ENCODE data around the gene MDK.

The MDK gene

GRCh38 chr11:46383974-46384701, 2.7 kb downstream of the MDK start:
- no peak for DNase-seq

DNA sequence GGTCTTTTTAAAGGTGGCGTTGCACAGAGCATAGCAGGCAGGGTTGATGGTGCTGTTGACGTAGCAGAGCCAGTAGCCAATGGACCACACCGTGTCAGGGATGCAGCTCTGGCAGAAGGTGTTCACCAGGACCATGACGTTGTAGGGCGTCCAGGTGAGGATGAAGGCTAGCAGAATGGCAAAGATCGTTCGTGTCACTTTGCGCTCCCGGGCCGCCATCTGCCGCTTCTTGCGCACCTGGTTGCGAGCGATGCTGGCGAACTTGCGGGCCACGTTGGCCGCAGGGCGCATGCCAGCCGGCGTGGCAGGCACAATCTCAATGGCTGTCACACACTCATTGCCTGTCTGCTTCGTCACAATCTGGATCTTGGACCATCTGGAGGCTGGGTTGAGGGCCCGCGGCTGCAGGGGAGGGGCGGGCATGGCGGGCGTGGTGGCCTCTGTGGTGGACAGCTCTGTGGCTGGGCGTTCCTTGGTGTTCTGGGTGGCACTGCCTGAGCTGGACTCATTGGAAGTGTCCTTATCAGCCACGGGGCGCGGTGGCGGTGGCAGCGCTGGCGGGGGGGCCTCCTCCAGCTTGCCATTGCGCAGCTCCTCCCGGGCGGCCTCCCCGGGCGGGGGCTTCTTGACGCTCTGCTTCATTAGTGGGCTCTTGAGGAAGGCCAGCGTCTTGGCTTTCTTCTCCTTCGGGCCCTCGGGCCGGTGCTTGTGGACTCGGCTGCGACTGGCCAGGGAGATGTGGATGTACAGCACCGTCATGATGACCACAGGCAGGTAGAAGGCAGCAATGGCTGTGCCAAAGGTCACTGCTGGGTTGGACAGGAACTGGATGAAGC, 3.9 kb downstream of the MDK start:
- DNase-seq, result no peak

- no peak for DNase-seq
Observed at GRCh38 chr11:46386005-46386578, 4.6 kb downstream of the MDK start.

GRCh38 chr11:46386674-46387073, 5.2 kb downstream of the MDK start:
- no peak for DNase-seq

GRCh38 chr11:46387456-46387855, 6.0 kb downstream of the MDK start:
- no peak for DNase-seq

DNA sequence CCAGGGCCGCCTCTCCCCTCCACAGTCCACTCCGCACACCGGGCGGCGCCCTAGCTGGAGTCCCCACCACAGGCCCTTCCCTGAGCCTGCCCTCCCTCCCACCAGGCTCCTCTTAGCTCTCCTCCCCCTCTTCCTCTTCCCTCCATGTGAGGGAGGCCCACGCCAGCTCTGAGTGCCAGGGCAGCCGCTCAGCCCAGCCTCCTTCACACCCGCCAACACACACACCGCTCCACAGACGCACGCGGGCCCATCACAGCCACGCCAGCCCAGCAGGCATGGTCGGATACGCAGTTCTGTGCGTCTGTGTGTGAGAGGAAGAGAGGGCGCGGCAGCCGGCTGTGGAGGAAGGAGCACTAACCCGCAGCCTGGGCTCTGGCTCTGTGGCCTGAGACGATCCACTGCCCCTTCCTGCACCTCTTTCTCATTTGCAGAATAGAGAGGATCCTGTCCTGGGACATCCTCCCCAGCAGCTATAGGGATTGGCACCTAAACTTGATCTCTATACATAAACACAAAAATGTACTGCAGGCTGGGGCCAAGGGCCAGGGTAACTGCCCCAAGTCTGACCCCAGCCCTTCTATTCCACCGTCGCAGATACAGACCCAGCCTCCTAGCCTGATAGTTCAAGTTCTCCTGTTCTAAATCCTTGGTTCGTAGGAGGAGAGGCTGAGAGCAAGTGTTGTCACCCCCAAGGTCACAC, 6.6 kb downstream of the MDK start:
- no peak for DNase-seq

DNA sequence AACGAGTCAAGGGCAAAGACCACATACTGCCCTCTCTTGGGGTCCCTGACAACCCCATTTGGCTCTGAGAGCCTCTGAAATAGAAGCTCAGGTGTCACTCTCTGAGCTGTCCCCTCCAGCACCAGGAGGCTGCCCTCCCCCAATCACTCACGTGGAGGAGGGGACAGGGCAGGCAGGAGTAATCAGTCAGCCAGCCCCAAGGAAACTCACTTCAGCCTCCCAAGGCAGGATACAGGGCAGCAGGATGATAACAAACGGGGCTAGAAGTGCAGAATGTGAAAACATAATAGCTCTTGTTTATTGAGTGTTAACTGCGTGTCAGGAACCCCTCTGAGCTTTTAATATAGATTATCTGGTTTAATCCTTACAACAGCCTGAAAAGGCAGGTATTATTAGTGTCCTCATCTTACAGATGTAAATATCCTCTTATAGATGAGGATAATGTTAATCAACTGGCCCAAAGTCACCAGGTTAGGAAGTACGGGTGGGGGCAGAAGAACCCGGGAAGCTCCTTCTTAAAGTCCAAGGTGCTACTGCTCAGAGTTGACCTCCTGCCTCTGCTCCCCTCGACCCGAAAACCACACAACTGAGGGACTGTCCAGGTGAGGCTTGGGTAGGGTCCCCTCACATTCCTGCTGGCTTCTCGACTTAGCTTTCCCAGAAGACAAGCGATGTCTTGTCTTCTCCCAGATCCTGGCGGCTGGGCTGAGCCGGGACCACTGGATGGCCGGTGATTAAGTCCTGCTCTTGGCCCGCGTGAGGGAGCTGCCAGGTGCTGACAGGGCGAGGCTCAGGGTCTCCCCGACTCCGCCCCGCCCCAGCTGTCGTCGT, 7.4 kb downstream of the MDK start:
- DNase-seq, result no peak

DNA sequence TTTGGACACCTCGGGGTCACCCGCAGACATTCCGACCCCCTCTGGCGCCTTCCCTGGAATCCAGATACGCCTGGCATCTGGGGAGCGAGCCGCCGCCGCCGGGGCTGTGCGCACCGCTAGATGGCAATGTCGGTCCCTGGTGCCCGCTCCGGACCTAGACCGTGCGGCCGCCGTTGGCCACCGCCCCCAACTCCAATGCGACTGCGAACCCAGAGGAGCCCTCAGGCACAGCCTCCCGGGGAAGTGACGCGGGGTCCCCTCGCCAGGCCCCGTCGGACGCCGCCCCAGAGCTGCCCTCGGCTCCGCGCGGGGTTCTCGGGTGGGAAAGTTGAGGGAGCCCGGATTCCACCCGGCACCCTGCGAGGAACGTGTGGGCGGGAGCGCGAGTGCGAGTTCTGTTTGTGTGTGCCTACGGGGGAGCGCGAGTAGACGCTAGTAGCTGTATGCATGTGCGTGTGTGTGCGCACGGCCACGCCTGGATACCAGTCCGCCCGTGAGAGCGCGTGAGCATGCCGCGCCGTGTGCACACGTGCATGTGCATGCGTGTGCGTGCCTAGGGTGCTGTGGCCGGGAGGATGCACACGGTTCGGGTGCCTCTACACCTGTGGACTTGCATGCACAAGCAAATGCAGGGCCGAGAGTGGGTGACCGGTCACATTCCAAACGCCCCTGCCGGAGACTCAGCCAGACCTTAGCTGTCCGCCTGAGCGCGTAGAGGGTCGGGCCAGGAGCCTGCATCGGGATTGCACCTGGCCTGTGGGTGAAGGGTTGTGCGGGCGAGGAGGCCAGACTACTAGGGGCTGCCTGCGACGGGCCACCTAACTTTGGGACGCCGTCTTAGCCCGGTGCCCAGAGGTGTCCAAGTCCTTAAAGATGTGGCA, 8.2 kb downstream of the MDK start:
- DNase-seq, result peak; percentile 43

DNA sequence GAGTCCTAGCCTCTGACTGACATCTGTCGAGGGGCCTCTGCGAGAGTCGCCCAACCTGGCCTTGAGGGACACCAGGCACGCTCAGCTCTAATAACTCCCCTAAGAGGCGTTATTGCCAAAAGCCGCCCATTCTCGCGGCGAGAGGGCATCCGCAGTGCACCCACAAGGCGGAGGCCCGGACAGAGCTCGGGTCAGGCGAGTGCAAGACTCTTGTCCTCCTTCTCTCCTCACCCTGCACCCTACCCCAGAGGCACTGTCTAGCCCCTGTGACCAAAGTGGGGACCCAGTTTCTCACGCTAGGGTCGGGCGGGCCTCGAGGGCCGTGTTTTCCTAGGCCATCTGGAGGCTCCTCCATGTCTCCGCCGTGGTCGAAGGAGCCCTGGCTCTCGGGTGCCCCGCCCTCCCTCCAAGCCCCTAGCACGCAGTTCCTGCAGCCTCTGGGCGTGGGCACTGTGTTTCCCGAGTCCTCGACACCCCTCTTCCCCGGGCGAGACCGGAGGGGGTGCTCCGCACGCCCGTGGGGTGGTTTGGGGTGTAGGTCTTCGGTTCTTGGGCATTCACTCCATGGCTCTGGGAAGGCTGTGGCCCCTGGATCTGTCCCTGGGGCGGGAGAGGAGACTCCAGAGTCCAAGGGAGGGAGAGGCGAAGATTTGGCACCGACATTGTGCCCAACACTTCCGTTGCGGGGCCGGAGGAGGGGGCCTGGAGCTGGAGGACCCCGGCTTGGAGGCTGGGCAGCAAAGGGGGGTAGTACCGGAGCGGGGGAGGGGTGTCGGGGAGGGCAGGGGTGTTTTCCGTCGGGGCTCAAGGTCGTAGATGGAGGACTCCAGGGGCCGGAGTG, 9.1 kb downstream of the MDK start:
- DNase-seq, result no peak

DNA sequence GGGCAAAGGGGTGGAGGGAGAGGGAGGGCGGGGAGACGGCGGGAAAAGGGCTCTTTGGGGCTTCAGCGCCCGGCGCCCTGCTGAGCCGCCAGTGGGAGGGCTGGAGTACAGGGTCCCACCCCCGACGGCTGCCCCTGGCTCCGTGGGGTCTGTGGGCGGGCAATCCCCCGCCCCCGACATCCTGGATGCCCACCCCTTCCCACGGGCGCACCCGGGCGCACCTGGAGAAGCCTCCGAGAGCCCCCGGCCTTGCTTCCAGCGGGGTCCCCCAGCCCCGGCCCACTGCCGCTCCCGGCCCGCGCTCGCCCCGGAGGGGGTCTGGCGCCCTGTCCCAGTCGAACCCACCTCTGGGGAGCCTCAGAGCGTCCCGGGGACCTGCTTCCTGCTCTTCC, 9.7 kb downstream of the MDK start:
- DNase-seq, result no peak

GRCh38 chr11:46391578-46392420, 10.3 kb downstream of the MDK start, which contains the start of gene CHRM4:
CHRM4 (minus strand) TSS chr11:46391776; CDS start chr11:46386557, 5,219 bp downstream.
- no peak for DNase-seq

DNA sequence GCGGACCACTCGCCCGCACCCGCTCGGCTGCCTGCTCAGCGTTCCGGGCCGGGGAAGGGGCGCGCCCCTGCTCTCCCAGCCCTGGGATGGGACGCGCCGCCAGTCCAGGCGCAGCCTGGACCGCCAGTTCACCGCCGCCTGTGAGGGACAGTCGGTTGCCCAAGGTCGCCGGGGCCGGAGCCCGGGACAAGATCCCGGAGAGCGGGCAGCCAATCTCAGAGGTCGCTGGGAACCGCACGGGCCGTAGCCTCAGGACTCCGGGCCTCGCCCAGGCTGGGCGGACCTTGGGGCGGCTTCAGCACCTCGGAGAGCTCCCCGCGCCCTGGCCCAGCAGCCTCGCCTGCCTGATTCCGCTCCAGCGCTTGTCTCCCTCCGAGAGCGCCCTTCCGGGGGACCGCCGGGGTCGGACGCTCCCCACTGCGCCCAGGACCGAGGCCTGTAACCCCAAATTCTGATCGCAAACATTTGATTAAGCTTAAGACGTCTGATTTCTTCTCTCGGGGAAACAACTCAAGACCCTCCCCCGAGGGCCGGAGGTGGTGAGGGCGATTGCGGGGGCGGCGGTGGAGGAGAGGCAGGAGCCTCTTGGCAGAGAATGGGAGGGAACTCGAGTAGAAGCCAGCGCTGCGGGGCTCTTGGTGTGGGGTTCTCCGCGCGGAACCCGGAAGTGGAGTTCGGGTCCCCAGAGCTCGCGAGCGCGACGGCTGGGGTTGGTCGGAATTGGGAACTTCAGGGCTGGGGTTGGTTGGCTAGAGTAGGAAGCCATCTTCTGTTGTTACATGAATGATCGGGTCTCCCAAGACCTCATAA, 11.2 kb downstream of the MDK start:
- peak; percentile 69 for DNase-seq

- DNase-seq, result no peak
Observed at GRCh38 chr11:46393231-46393616, 11.8 kb downstream of the MDK start.

- no peak for DNase-seq
Observed at GRCh38 chr11:46393759-46394158, 12.3 kb downstream of the MDK start.

DNA sequence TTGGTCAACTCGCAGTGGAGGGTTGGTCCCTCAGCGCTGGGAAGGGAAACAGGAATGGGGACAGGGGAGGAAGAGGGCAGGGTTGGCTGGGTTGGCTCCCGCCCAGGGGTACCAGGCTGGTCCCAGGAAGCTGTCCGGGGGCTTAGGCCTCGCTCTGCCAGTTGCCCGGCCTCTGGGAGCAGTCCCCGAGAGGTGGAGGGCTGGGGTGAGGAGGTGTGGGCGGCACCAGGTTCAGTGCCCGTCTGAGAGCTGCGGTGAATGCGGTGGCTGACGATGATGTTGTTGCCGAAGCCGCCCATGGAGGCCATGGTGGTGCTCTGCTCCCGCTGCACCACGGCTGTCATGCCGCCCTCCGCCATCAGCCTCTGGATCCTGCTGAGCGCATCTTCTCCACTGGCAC, 16.1 kb downstream of the MDK start:
- no peak for DNase-seq

- DNase-seq, result no peak
Observed at GRCh38 chr11:46402957-46403902, 21.8 kb downstream of the MDK start.

- DNase-seq, result no peak
Observed at GRCh38 chr11:46404476-46405017, 23.1 kb downstream of the MDK start.

Measured in fibroblast of upper back skin (primary cell).